H1 (cell line): ENCODE measurements around the gene NR1H3. TPM values are rescaled to one million over a fixed set of nuclear protein-coding genes. Genes with fewer than 3 reads are reported as not detected.

Experiments used
- CTCF ChIA-PET: fragments of 300-600 bp; sonication (Branson Sonifier 250); formaldehyde crosslinking; loops from one replicate; lab custom pipeline; 2021; ENCODE audit not compliant: partially characterized antibody; lab: Charles Lee
- POLR2A ChIA-PET: fragments of 300-600 bp; sonication (Branson Sonifier 250); formaldehyde crosslinking; loops from one replicate; lab custom pipeline; 2021; ENCODE audit warnings: inconsistent platforms; ENCODE audit not compliant: partially characterized antibody; lab: Charles Lee
- DNase-seq, 2 experiments: peaks; one replicate each; pipeline versions ENCODE4 v3.0.0 to v3.0.0-alpha.2; 2010 to 2022; ENCODE audit warnings: low spot score in 2 of 2, low read depth in 1 of 2, mixed read lengths in 1 of 2
- FAIRE-seq: peaks from 2 replicates; lab custom pipeline; 2011; peaks lifted over from hg19 to GRCh38; lab: Jason Lieb, UNC
- H2AFZ ChIP-seq: 2 replicates; pipeline ENCODE4 v1.8.1; 2012; ENCODE audit warnings: low read length, inconsistent platforms
- H2AK5ac ChIP-seq: 2 replicates; pipeline ENCODE4 v1.6.1; 2013; ENCODE audit warnings: low read depth, low read length
- H2BK120ac ChIP-seq: replicated peaks from 2 replicates; pipeline ENCODE3; 2013; ENCODE audit warnings: low read depth, low read length, inconsistent platforms
- H2BK12ac ChIP-seq: 2 replicates; pipeline ENCODE4 v1.6.1; 2013; ENCODE audit warnings: low read depth, low read length
- H2BK15ac ChIP-seq: 2 replicates; pipeline ENCODE4 v1.6.1; 2013; ENCODE audit warnings: low read length
- H2BK20ac ChIP-seq: 2 replicates; pipeline ENCODE4 v1.6.1; 2013; ENCODE audit warnings: low read length
- H2BK5ac ChIP-seq: 2 replicates; pipeline ENCODE4 v1.6.1; 2013; ENCODE audit warnings: low read depth, low read length
- H3K14ac ChIP-seq: 2 replicates; pipeline ENCODE4 v1.6.1; 2013; ENCODE audit warnings: inconsistent platforms; ENCODE audit not compliant: insufficient read length
- H3K18ac ChIP-seq: 2 replicates; pipeline ENCODE4 v1.6.1; 2013; ENCODE audit warnings: low read length; ENCODE audit errors: extremely low read depth
- H3K23ac ChIP-seq: 2 replicates; pipeline ENCODE4 v1.6.1; 2013; ENCODE audit warnings: inconsistent platforms; ENCODE audit not compliant: insufficient read length
- H3K23me2 ChIP-seq: 2 replicates; pipeline ENCODE4 v1.6.1; 2013; ENCODE audit warnings: low read depth, low read length
- H3K27ac ChIP-seq: 2 replicates; pipeline ENCODE4 v1.6.1; 2011; ENCODE audit warnings: low read depth, low read length, inconsistent platforms
- H3K27me3 ChIP-seq, 4 experiments: replicated peaks in 1 of 4; 1 replicate in 1 of 4; 2 replicates in 3 of 4; pipeline versions ENCODE4 v1.6.1 to v1.8.1; 2011 to 2013; ENCODE audit warnings: low read length in 3 of 4, mild to moderate bottlenecking in 3 of 4, inconsistent platforms in 2 of 4, mixed read lengths in 2 of 4, moderate library complexity in 1 of 4; ENCODE audit not compliant: control insufficient read depth in 3 of 4, insufficient read depth in 3 of 4; ENCODE audit errors: extremely low read depth in 1 of 4
- H3K36me3 ChIP-seq, 4 experiments: 2 replicates each; pipeline versions ENCODE4 v1.6.1 to v1.8.1; 2011 to 2013; ENCODE audit warnings: mild to moderate bottlenecking in 4 of 4, low read length in 3 of 4, moderate library complexity in 2 of 4, control low read depth in 1 of 4, inconsistent platforms in 1 of 4; ENCODE audit not compliant: insufficient read depth in 4 of 4, control insufficient read depth in 2 of 4
- H3K4ac ChIP-seq: replicated peaks from 2 replicates; pipeline ENCODE3; 2013; ENCODE audit warnings: low read length, low read depth, mixed read lengths, inconsistent platforms; ENCODE audit not compliant: insufficient read length
- H3K4me1 ChIP-seq, 4 experiments: replicated peaks in 1 of 4; 1 replicate in 1 of 4; 2 replicates in 3 of 4; pipeline versions ENCODE4 v1.6.1 to v1.8.1; 2011 to 2013; ENCODE audit warnings: low read length in 3 of 4, inconsistent platforms in 2 of 4, mixed read lengths in 1 of 4; ENCODE audit not compliant: insufficient read depth in 4 of 4, control insufficient read depth in 3 of 4
- H3K4me2 ChIP-seq, 2 experiments: 2 replicates each; pipeline versions ENCODE4 v1.6.1 to v1.8.1; 2011 to 2013; ENCODE audit warnings: low read depth in 2 of 2, low read length in 2 of 2, control low read depth in 1 of 2, inconsistent platforms in 1 of 2, mild to moderate bottlenecking in 1 of 2; ENCODE audit not compliant: insufficient read depth in 1 of 2
- H3K4me3 ChIP-seq, 4 experiments: fragments of 200-600, 300-600 bp in 1 of 4; sonication (generic), shearing (Covaris generic), sonication (Bioruptor Twin) in 1 of 4; 2 replicates each; pipeline versions ENCODE4 v1.5.1 to v1.8.1; 2011 to 2016; ENCODE audit warnings: low read length in 4 of 4, low read depth in 3 of 4, control low read depth in 2 of 4, inconsistent platforms in 2 of 4, mild to moderate bottlenecking in 2 of 4, mixed read lengths in 1 of 4, moderate library complexity in 1 of 4; ENCODE audit not compliant: insufficient read depth in 2 of 4; ENCODE audit errors: extremely low read depth in 1 of 4
- H3K56ac ChIP-seq: replicated peaks from 2 replicates; pipeline ENCODE3; 2013; ENCODE audit warnings: low read depth, mild to moderate bottlenecking, mixed read lengths, low read length, inconsistent platforms; ENCODE audit not compliant: insufficient read length
- H3K79me1 ChIP-seq: 2 replicates; pipeline ENCODE4 v1.6.1; 2013; ENCODE audit warnings: low read depth, low read length, control low read depth
- H3K79me2 ChIP-seq, 2 experiments: 2 replicates each; pipeline versions ENCODE4 v1.6.1 to v1.8.1; 2012 to 2013; ENCODE audit warnings: low read length in 2 of 2, mild to moderate bottlenecking in 2 of 2, inconsistent platforms in 1 of 2; ENCODE audit not compliant: insufficient read depth in 2 of 2, control insufficient read depth in 1 of 2
- H3K9ac ChIP-seq, 4 experiments: replicated peaks in 1 of 4; 1 replicate in 1 of 4; 2 replicates in 3 of 4; pipeline versions ENCODE4 v1.6.1 to v1.8.1; 2011 to 2013; ENCODE audit warnings: low read depth in 3 of 4, low read length in 3 of 4, control low read depth in 2 of 4, mild to moderate bottlenecking in 2 of 4, moderate library complexity in 2 of 4, inconsistent platforms in 1 of 4; ENCODE audit errors: extremely low read depth in 1 of 4
- H3K9me3 ChIP-seq, 2 experiments: 2 replicates each; pipeline versions ENCODE4 v1.6.1 to v1.8.1; 2012 to 2013; ENCODE audit warnings: mild to moderate bottlenecking in 2 of 2, moderate library complexity in 2 of 2, control low read depth in 1 of 2, inconsistent platforms in 1 of 2, low read depth in 1 of 2, low read length in 1 of 2, mixed read lengths in 1 of 2; ENCODE audit not compliant: insufficient read depth in 2 of 2
- H4K20me1 ChIP-seq, 2 experiments: replicated peaks in 1 of 2; 2 replicates each; pipeline versions ENCODE3 to v1.8.1; 2011 to 2013; ENCODE audit warnings: inconsistent platforms in 2 of 2, low read length in 2 of 2, mild to moderate bottlenecking in 1 of 2; ENCODE audit not compliant: insufficient read depth in 2 of 2, control insufficient read depth in 1 of 2
- H4K5ac ChIP-seq: 2 replicates; pipeline ENCODE4 v1.6.1; 2013; ENCODE audit warnings: low read length, low read depth, mixed read lengths, inconsistent platforms; ENCODE audit not compliant: insufficient read length
- H4K8ac ChIP-seq: 2 replicates; pipeline ENCODE4 v1.8.0; 2013; ENCODE audit warnings: mild to moderate bottlenecking, moderate library complexity, low read length, inconsistent platforms; ENCODE audit not compliant: insufficient read depth; ENCODE audit errors: extremely low read depth
- H4K91ac ChIP-seq: replicated peaks from 2 replicates; pipeline ENCODE3; 2013; ENCODE audit warnings: low read length, mixed read lengths, inconsistent platforms; ENCODE audit not compliant: insufficient read length
- WGBS, 2 experiments: shearing (Covaris generic) in 1 of 2; methylation state at CpG; one replicate each; pipeline versions ENCODE4 v1.1.6 to v1.1.7; 2013 to 2015; ENCODE audit warnings: low lambda C conversion rate in 2 of 2, mixed read lengths in 2 of 2, inconsistent platforms in 1 of 2, low coverage in 1 of 2, missing lambda C conversion rate in 1 of 2; ENCODE audit not compliant: insufficient replicate concordance in 2 of 2, insufficient coverage in 1 of 2, insufficient read length in 1 of 2; ENCODE audit errors: extremely low coverage in 1 of 2, missing lambda C conversion rate in 1 of 2; 5-methylcytosine and 5-hydroxymethylcytosine counted together
- polyA plus RNA-seq, 7 experiments: library from polyadenylated mRNA; depleted of rRNA in 3 of 7; stranded (reverse) in 5 of 7; unstranded in 2 of 7; fragments of >200 nt in 5 of 7; fragments of 200-250 nt in 2 of 7; gene quantifications; 1 replicate in 5 of 7; 2 replicates in 1 of 7; 4 replicates in 1 of 7; pipeline versions ENCODE4 v1.2.1 to v1.2.3, GENCODE V29; 2011 to 2013; ENCODE audit warnings: missing spikeins in 2 of 7, mixed read lengths in 2 of 7
- total RNA-seq: library from RNA; stranded (reverse); fragmentation: NEBNext Ultra II Directional; extraction: Animal tissue kit (Norgen Biotek cat#: 25700); gene quantifications from 2 replicates; pipeline ENCODE4 v1.2.1, GENCODE V29; 2021

NR1H3 gene
- total and polyA plus RNA-seq, 2 of the 8 experiments (the other 6 are each of a cell fraction or from before 2014, with no cell fraction given), result 19.9 to 42.1 TPM

GRCh38 chr11:47278058-47278457 lies 20.3 kb downstream of the NR1H3 start:
- CTCF ChIA-PET, result interaction anchor here (0.6 kb wide), 1 partner anchor 92 kb away, joined by 3 read pairs; no protein-coding TSS in a partner anchor
- no peak for FAIRE-seq

More at GRCh38 chr11:47278058-47278457, 20.3 kb downstream of the NR1H3 start:
- no peak overlapping the region for H2BK12ac ChIP-seq
- no peak overlapping the region for H4K5ac ChIP-seq
- no peak overlapping the region for H3K14ac ChIP-seq
- no peak overlapping the region for H3K23ac ChIP-seq
- H3K4ac ChIP-seq, result no peak overlapping the region
- no peak overlapping the region for H3K9ac ChIP-seq
- no peak overlapping the region for H2BK20ac ChIP-seq
- no peak overlapping the region for H2AFZ ChIP-seq
- H2BK120ac ChIP-seq, result no peak overlapping the region
- H3K9me3 ChIP-seq, result no peaks in the 10 kb centered on the region
- H3K27me3 ChIP-seq, result no peaks in the 10 kb centered on the region; a peak in 1 of 7 replicates
- no peaks in the 10 kb centered on the region for H3K23me2 ChIP-seq
- H3K4me2 ChIP-seq, result no peak overlapping the region
- no peak overlapping the region for H2AK5ac ChIP-seq
- no peak overlapping the region for H3K4me3 ChIP-seq
- WGBS, 2 experiments, result 92% methylated on average over 3 of the region's 3 CpGs; no CpG with 5 or more reads in 1 of the 2 experiments
- no peak overlapping the region for H4K91ac ChIP-seq
- peaks cover 10 to 71% (median 44%) of the 10 kb centered on the region in 4 experiments for H3K36me3 ChIP-seq
- peaks cover 3% of the 10 kb centered on the region; the same call in 1 of the 2 replicates for H3K79me1 ChIP-seq
- peaks cover 0 to 3% (median 0%) of the 10 kb centered on the region in 4 experiments; a peak in 1 of 7 replicates for H3K4me1 ChIP-seq
- no peak overlapping the region for H3K27ac ChIP-seq
- no peak overlapping the region for H3K18ac ChIP-seq
- DNase-seq, result no peak
- H3K56ac ChIP-seq, result no peak overlapping the region
- peaks cover 0 to 2% of the 10 kb centered on the region in 2 experiments for H4K20me1 ChIP-seq
- H4K8ac ChIP-seq, result no peak overlapping the region
- H2BK15ac ChIP-seq, result no peak overlapping the region
- H3K79me2 ChIP-seq, result peaks cover 0 to 21% of the 10 kb centered on the region in 2 experiments; a peak in 2 of 4 replicates
- no peak overlapping the region for H2BK5ac ChIP-seq
- POLR2A ChIA-PET, result no interaction called here
